Measurements from ENCODE around the gene CMKLR1.

CMKLR1 gene

GRCh38 chr12:108360487-108360886, 21.4 kb upstream of the CMKLR1 start:
- no peak for DNase-seq

- no peak for DNase-seq
Measured at GRCh38 chr12:108360057-108360456, 20.9 kb upstream of the CMKLR1 start.

- DNase-seq: no peak
Measured at GRCh38 chr12:108358580-108358965, 19.5 kb upstream of the CMKLR1 start.

GRCh38 chr12:108357834-108358579, 18.9 kb upstream of the CMKLR1 start:
- DNase-seq: no peak

GRCh38 chr12:108356835-108357806, 18.0 kb upstream of the CMKLR1 start:
- no peak for DNase-seq

GRCh38 chr12:108355069-108355468, 16.0 kb upstream of the CMKLR1 start:
- DNase-seq: no peak

- DNase-seq: no peak
Measured at GRCh38 chr12:108352591-108352990, 13.5 kb upstream of the CMKLR1 start.

GRCh38 chr12:108350511-108350910, 11.4 kb upstream of the CMKLR1 start:
- DNase-seq: no peak

GRCh38 chr12:108349278-108349688, 10.2 kb upstream of the CMKLR1 start:
- DNase-seq: no peak

GRCh38 chr12:108348842-108349241, 9.7 kb upstream of the CMKLR1 start:
- DNase-seq: no peak

GRCh38 chr12:108346727-108347710, 7.9 kb upstream of the CMKLR1 start:
- DNase-seq: no peak

GRCh38 chr12:108345716-108346633, 6.9 kb upstream of the CMKLR1 start:
- DNase-seq: no peak

- no peak for DNase-seq
Measured at GRCh38 chr12:108342985-108343384, 3.9 kb upstream of the CMKLR1 start.

- DNase-seq: no peak
Measured at GRCh38 chr12:108341854-108342847, 3.0 kb upstream of the CMKLR1 start.

GRCh38 chr12:108341356-108341755, 2.2 kb upstream of the CMKLR1 start:
- DNase-seq: no peak

- DNase-seq: no peak
Measured at GRCh38 chr12:108340037-108340436, 926 bp upstream of the CMKLR1 start.

GRCh38 chr12:108337235-108338223, 1.6 kb downstream of the CMKLR1 start:
- no peak for DNase-seq

- DNase-seq: no peak
Measured at GRCh38 chr12:108335349-108336119, 3.6 kb downstream of the CMKLR1 start.
